IPS-11a (cell line): Measurements from ENCODE around the gene HTT.
"Not testable (repeated sequence)": the region's sequence is repeated elsewhere in the genome, so short reads cannot be mapped to it uniquely, and the experiment has no call there.

ENCODE experiments used
- H3K4me3 ChIP-seq: one replicate; pipeline ENCODE4 v1.5.1; 2013; ENCODE audit warnings: low read depth, low read length, control low read depth

Gene HTT

DNA sequence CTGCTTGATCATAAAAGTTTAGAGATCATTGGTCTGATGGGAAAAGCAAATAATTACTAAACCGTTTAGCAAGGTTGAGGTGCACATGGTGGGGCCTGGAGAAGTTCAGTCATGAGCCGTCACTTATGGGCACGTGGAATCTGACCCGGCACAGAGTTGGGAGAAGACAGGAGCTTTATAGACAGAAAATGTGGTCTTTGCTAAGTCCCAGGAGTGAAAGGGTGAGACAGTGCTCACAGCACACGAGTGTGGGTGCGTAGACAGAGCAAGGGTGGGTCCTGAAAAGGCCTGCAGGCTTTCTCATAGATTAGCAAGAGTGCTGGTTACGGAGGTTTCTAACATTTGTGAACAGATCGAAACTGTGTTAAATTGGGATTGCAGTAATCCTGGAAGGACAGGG lies 43.8 kb downstream of the HTT start:
- no peak overlapping the region for H3K4me3 ChIP-seq

GRCh38 chr4:3119464-3119863 lies 45.0 kb downstream of the HTT start:
- no peak overlapping the region for H3K4me3 ChIP-seq

- H3K4me3 ChIP-seq: no peak overlapping the region
Observed at GRCh38 chr4:3121110-3121509, 46.6 kb downstream of the HTT start.

DNA sequence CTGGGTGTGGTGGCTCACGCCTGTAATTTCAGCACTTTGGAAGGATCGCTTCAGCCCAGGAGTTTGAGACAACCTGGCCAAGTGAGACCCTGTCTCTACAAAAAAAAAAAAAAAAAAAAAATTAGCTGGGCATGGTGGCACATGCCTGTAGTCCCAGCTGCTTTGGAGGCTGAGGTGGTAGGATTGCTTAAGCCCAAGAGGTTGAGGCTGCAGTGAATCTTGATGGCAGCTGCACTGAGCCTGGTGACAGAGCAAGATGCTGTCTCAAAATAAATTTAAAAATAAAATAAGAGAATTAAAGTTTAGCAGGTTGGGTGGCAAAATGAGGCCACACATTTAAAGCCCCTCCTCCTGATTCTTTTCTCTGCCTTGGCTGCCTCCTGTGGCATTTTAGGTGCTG lies 47.1 kb downstream of the HTT start:
- H3K4me3 ChIP-seq: no peak overlapping the region

DNA sequence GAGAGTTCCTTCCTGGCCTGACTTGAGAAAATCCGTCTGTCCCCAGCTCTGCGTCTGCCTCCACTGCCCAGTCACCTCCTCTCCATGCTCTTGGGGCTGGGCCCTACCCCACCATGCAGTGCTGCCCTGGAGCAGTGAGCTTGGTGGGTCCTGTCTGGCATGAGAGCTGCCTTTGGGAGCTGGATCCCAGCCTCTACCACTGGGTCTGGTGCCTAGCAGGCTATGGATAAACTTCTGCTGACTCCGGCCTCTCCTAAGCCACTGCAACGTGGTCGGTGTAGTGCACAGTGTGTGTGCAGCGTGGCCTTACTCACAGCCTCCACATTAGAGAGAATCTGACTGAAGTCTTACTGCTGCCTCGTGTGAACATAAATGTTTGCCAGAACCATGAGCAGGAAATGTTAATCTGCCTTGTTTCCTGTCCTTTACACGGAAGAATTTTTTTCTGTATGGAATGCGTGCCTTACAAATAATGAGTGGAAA lies 47.6 kb downstream of the HTT start:
- H3K4me3 ChIP-seq: no peak overlapping the region

DNA sequence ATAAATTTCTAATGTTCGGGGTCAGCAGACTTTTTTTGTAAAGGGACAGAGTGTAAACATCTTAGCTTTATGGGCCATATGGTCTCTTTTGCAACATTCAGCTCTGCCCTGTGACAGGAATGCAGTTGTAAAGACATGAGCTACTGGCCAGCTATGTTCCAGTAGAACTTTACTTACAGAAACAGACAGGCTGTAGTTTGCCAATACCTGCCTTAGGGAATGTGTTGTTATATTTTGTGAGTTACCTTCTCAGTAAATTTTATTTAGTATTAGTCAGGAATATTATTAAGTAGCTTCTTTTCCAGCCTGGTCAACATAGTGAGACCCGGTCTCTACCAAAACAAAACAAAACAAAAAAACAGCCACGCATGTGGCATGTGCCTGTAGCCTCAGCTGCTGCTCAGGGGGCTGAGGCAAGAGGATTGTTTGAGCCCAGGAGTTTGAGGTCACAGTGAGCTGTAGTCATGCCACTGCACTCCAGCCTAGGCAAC lies 48.7 kb downstream of the HTT start:
- H3K4me3 ChIP-seq: no peak overlapping the region

DNA sequence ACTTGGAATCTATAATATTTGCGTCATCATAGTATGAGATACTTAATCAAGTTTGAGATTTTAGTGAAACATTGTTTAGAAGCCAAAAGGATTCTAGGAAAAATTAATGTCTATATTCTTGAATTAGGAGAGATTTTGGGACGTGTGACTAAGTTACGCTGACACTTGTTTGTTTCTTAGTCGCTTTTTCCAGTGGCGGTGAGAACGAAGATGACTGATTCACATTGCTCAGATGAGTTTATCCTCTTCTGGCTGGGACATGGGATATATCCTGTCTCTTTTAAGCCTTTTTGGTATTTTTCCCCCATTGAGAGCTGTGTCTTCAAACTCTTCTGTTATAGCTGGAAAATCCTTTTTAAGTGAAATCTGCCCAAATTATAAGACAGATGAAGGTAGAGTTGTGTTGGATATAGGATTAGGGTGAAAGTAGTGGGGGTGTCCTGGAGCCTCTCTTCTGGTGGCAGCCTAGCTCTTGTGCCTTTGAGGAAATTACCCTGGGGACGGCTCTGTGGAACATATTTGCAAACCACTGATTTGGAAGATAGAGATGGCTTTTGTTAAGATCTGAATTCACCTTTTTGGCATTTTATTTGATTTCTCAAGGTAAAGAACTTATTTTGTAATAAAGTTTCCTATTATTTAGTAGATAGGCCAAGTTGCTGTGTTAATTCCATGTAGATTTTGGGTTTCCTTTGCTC lies 49.7 kb downstream of the HTT start:
- no peak overlapping the region for H3K4me3 ChIP-seq

- no peak overlapping the region for H3K4me3 ChIP-seq
Observed at GRCh38 chr4:3127112-3127511, 52.6 kb downstream of the HTT start.

DNA sequence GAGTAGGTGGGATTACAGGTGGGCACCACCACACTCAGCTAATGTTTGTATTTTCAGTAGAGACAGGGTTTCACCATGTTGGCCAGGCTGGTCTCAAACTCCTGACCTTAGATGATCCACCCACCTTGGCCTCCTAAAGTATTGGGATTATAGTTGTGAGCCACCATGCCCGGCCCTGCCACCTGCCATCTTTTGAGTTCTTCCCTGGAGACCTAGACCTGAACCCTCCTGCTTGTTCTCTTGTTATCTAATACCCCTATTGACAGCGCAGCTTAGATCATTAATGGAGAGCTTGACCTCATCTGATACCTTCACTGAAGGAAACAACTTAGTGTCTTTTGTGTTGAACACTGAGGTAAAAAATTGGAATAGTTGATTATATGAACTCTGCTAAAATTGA lies 53.6 kb downstream of the HTT start:
- H3K4me3 ChIP-seq: no peak overlapping the region

GRCh38 chr4:3128976-3129375 lies 54.5 kb downstream of the HTT start:
- H3K4me3 ChIP-seq: no peak overlapping the region

DNA sequence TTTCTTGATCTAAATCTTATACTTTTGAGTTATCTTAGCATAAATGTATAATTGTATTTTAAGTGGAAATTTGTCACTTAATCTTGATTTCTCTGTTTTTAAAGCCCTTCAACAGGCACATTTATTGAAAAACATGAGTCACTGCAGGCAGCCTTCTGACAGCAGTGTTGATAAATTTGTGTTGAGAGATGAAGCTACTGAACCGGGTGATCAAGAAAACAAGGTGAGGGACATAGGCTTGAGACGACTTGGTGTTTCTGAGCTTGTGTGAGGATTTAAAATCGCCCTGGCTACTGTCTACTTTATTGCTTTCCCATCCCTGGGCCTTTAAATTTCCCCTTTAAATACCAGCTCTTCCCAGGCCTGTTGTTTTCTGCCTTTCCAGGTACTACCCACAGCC lies 55.7 kb downstream of the HTT start:
- H3K4me3 ChIP-seq: no peak overlapping the region

DNA sequence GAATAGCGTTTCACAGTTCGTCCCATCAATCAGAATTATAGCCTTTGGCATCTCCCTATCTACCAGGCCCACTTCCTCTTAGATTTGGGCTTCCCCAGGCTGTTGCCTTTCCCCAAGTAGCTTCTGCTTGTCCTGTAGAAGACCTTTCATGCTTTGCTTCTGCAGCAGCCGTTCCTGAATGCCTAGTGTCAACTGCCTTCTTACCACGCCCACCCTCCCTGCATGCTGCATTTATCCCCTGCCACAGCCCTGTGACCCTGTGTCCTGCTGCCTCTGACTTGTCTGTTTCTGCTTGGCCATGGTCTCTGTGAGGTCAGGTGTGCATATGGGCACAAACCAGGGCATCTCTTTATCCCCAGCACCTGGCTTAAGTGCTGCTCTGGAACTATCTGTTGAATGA lies 56.3 kb downstream of the HTT start:
- H3K4me3 ChIP-seq: no peak overlapping the region

- no peak overlapping the region for H3K4me3 ChIP-seq
Observed at GRCh38 chr4:3134201-3134600, 59.7 kb downstream of the HTT start.

GRCh38 chr4:3135155-3136011 lies 60.9 kb downstream of the HTT start:
- no peak overlapping the region for H3K4me3 ChIP-seq

- no peak overlapping the region for H3K4me3 ChIP-seq
Observed at GRCh38 chr4:3136454-3136853, 62.0 kb downstream of the HTT start.

DNA sequence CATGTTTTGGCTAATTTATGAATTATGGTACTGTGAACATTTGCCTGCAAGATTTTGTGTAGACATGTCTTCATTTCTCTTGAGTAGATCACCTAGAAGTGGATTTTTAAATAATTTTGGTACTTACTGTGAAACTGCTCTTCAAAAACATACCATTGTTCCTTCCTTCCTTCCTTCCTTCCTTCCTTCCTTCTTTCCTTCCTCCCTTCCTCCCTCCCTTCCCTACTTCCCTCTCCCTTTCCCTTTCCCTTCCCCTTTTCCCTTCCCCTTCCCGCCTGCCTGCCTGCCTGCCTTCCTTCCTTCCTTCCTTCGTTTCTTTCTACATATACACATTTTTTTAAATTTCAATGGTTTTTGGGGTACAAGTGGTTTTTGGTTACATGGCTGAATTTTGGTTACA lies 63.4 kb downstream of the HTT start:
- no peak overlapping the region for H3K4me3 ChIP-seq

DNA sequence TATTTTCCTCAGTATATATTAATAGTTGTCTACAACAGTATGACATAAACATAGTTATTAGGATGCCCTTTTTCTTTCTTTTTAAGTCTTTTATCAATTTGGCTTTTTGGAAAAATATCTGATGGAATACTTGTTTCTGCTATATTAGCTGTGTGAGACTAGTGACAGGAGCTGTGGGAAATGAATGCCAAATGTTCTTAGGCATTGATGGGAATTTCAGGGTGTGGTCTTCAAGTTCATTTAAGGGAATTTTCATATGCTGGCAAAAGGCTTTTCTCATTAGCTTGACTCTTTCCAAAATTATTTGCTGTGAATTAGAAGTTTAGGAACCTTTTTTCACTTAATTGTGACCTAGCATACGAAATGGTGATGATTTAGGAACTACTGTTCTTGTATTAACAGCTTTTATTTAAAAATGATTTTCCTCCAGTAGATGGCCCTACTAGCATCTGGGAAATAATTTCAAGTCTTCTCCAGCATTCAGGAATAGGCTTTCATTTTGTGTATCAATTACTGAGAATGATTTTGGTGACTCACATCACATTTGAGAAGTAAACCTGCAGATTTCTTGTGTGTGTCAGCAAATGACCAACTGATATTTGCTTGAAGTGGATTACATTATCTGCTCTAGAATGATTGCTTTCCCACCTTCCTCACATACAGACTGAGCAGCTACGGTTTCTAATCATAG lies 70.9 kb downstream of the HTT start:
- no peak overlapping the region for H3K4me3 ChIP-seq

GRCh38 chr4:3148926-3149325 lies 74.4 kb downstream of the HTT start:
- H3K4me3 ChIP-seq: no peak overlapping the region

- H3K4me3 ChIP-seq: not testable (repeated sequence)
Observed at GRCh38 chr4:3151238-3151637, 76.8 kb downstream of the HTT start.

GRCh38 chr4:3157366-3157765 lies 82.9 kb downstream of the HTT start:
- no peak overlapping the region for H3K4me3 ChIP-seq

- H3K4me3 ChIP-seq: no peak overlapping the region
Observed at GRCh38 chr4:3158841-3159240, 84.4 kb downstream of the HTT start.

DNA sequence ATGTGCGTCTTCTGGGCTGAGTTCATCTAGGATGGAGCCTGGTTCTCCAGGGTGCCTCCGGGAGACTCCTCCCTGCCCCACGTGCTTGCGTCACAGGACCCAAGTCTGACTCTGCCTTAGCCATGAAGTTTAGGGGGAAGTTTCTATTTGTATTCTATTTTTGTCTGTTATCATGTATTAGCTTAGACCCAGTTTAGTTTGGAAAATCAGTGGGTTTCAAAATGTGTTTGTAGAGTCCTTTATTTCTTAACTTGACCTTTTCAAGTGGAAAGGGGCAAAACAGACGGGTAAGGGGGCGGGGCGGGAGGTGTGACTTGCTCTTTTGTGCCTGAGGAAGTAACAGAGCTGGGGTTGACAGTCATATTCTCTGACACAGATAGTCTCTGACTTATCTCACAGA lies 86.0 kb downstream of the HTT start:
- H3K4me3 ChIP-seq: no peak overlapping the region
